ENCODE measurements around the gene CRADD. TPM values are rescaled to one million over a fixed set of nuclear protein-coding genes. Genes with fewer than 3 reads are reported as not detected.
A peak's percentile ranks its signal among the peaks of the same experiment; 100 is the strongest.

Gene CRADD
- total RNA-seq, 2 donors from 2014 or later, result 7.7 to 9.1 TPM

DNA sequence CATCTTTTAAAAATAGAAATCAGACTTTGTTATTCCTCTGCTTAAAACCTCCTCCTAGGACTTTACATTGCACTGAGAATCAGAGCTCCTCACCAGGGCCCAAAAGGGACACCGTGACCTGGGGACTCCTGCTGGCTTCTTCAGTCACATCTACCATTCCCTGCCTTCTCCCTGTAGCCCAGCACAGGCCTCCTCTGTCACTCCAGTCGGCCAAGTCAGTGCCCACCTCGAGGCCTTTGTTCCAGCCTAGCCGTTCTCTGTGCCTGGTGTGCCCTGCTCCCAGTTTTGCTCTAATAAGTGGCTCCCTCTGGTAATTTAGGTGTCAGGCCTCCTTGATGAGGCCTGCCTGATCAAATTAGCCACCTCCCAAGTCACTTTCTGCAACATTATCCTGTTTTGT, 27.4 kb downstream of the CRADD start:
- WGBS, 2 experiments (ENCODE audit: insufficient coverage in 1 of 2, insufficient read length in 1 of 2), result 81 to 91% methylated on average over 3 to 4 of the region's 4 CpGs
- H3K27ac ChIP-seq (ENCODE audit: low read depth, low read length), result no peak overlapping the region
- peak; percentile 19 for TF ChIP-seq CTCF (conservative IDR thresholded peaks at IDR 0.05)
- H3K27me3 ChIP-seq (ENCODE audit: control insufficient read depth, insufficient read depth, low read length, poor library complexity, severe bottlenecking), result no peaks in the 10 kb centered on the region
- peaks cover 6% of the 10 kb centered on the region for H3K9me3 ChIP-seq (ENCODE audit: control insufficient read depth, low read length)
- no peak overlapping the region for H3K4me3 ChIP-seq (ENCODE audit: low read length)
- Mint-ChIP-seq H3K27ac (no peak overlapping the region), H3K9me3 (peaks cover 9% of the 10 kb centered on the region), H3K4me3 (no peak overlapping the region), H3K27me3 (ENCODE audit: insufficient read depth) (peaks cover 2% of the 10 kb centered on the region), H3K36me3 (ENCODE audit: low read depth) (peaks cover 5% of the 10 kb centered on the region), H3K4me1 (peaks cover 33% of the 10 kb centered on the region)
- H3K36me3 ChIP-seq (ENCODE audit: control insufficient read depth, insufficient read depth, low read length), result no peaks in the 10 kb centered on the region
- peaks cover 7% of the 10 kb centered on the region for H3K4me1 ChIP-seq (ENCODE audit: control insufficient read depth, insufficient read depth, low read length)
- no peak for DNase-seq
- H3K9ac ChIP-seq (ENCODE audit: extremely low read depth, low read length, poor library complexity, severe bottlenecking), result no peak overlapping the region

GRCh38 chr12:93705237-93705636, 28.1 kb downstream of the CRADD start:
- 86 to 100% methylated on average over 1 of the region's 1 CpG for WGBS, 2 experiments (ENCODE audit: insufficient coverage in 1 of 2, insufficient read length in 1 of 2)
- no peak for DNase-seq
- Histone ChIP-seq H3K36me3 (ENCODE audit: control insufficient read depth, insufficient read depth, low read length) (no peaks in the 10 kb centered on the region), H3K9me3 (ENCODE audit: control insufficient read depth, low read length) (peaks cover 12% of the 10 kb centered on the region), H3K4me3 (ENCODE audit: low read length) (no peak overlapping the region), H3K27ac (ENCODE audit: low read depth, low read length) (no peak overlapping the region), H3K27me3 (ENCODE audit: control insufficient read depth, insufficient read depth, low read length, poor library complexity, severe bottlenecking) (no peaks in the 10 kb centered on the region), H3K4me1 (ENCODE audit: control insufficient read depth, insufficient read depth, low read length) (peaks cover 5% of the 10 kb centered on the region), H3K9ac (ENCODE audit: extremely low read depth, low read length, poor library complexity, severe bottlenecking) (no peak overlapping the region)
- Mint-ChIP-seq H3K27ac (no peak overlapping the region), H3K4me3 (no peak overlapping the region), H3K36me3 (ENCODE audit: low read depth) (peaks cover 6% of the 10 kb centered on the region), H3K27me3 (ENCODE audit: insufficient read depth) (no peaks in the 10 kb centered on the region), H3K9me3 (peaks cover 15% of the 10 kb centered on the region), H3K4me1 (peaks cover 27% of the 10 kb centered on the region)
- TF ChIP-seq CTCF (conservative IDR thresholded peaks at IDR 0.05), result no peak

DNA sequence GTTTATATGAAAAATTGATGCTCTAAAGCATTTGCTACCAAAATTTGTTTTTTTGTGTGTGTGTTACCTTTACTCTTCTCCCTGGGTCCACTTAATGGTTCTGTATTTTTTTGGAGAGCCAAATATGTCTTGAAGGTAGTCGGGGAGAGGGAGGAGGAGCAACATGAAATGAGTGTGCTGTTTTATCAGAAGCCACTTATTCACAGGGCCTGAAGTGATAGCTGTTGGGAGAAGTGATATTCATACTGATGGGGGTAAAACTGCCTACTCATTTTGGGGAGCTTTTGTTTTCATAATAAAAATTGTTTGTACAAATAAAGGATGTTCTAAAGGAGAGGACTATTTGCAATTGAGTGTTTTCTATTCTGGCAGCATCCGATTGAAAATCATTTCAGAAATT, 29.2 kb downstream of the CRADD start:
- Histone ChIP-seq H3K27ac (ENCODE audit: low read depth, low read length) (no peak overlapping the region), H3K27me3 (ENCODE audit: control insufficient read depth, insufficient read depth, low read length, poor library complexity, severe bottlenecking) (no peaks in the 10 kb centered on the region), H3K4me3 (ENCODE audit: low read length) (no peak overlapping the region), H3K4me1 (ENCODE audit: control insufficient read depth, insufficient read depth, low read length) (peaks cover 5% of the 10 kb centered on the region), H3K9ac (ENCODE audit: extremely low read depth, low read length, poor library complexity, severe bottlenecking) (no peak overlapping the region), H3K9me3 (ENCODE audit: control insufficient read depth, low read length) (peaks cover 15% of the 10 kb centered on the region), H3K36me3 (ENCODE audit: control insufficient read depth, insufficient read depth, low read length) (no peaks in the 10 kb centered on the region)
- H3K9me3 Mint-ChIP-seq, result peaks cover 19% of the 10 kb centered on the region
- WGBS, 2 experiments (ENCODE audit: insufficient coverage in 1 of 2, insufficient read length in 1 of 2), result 86 to 92% methylated on average over 2 of the region's 2 CpGs
- no peaks in the 10 kb centered on the region for H3K27me3 Mint-ChIP-seq (ENCODE audit: insufficient read depth)
- no peak for DNase-seq
- no peak for TF ChIP-seq CTCF (conservative IDR thresholded peaks at IDR 0.05)
- no peak overlapping the region for H3K4me3 Mint-ChIP-seq
- H3K27ac Mint-ChIP-seq, result no peak overlapping the region
- peaks cover 23% of the 10 kb centered on the region for H3K4me1 Mint-ChIP-seq
- peaks cover 6% of the 10 kb centered on the region for H3K36me3 Mint-ChIP-seq (ENCODE audit: low read depth)
